Heart right ventricle (tissue), 16 donors: ENCODE data around the gene CUZD1. TPM values are rescaled to one million over a fixed set of nuclear protein-coding genes. Genes with fewer than 3 reads are reported as not detected.

ENCODE experiments used
- ATAC-seq, 8 donors: fragments of 200-7000 bp; cut with Tn5 transposase; one replicate each; pipeline ENCODE4 v1.9.1; 2020; ENCODE audit warnings: mild to moderate bottlenecking in 8 of 8, moderate library complexity in 8 of 8, moderate number of reproducible peaks in 1 of 8
- DNase-seq, 2 donors: peaks; one replicate each; pipeline ENCODE4 v3.0.0-alpha.2; 2020
- H3K27ac ChIP-seq, 10 donors: fragments of 200-600 bp; sonication (generic) in 2 of 10; one replicate each; pipeline versions ENCODE4 v1.5.0 to v1.8.0; 2020 to 2022; ENCODE audit warnings: mild to moderate bottlenecking in 3 of 10
- H3K27me3 ChIP-seq, 7 donors: fragments of 200-600 bp; one replicate each; pipeline ENCODE4 v1.8.0; 2021 to 2022; ENCODE audit warnings: mild to moderate bottlenecking in 2 of 7
- H3K36me3 ChIP-seq, 9 donors: fragments of 200-600 bp; sonication (generic) in 1 of 9; one replicate each; pipeline versions ENCODE4 v1.5.0 to v1.8.0; 2020 to 2022; ENCODE audit warnings: mild to moderate bottlenecking in 2 of 9
- H3K4me1 ChIP-seq, 9 donors: fragments of 200-600 bp; sonication (generic) in 1 of 9; one replicate each; pipeline versions ENCODE4 v1.5.0 to v1.8.0; 2020 to 2022; ENCODE audit warnings: mild to moderate bottlenecking in 4 of 9
- H3K4me3 ChIP-seq, 10 donors: fragments of 200-600 bp; sonication (generic) in 2 of 10; one replicate each; pipeline versions ENCODE4 v1.5.0 to v1.8.0; 2020 to 2022; ENCODE audit warnings: mild to moderate bottlenecking in 7 of 10, moderate library complexity in 2 of 10
- H3K9me3 ChIP-seq, 11 donors: fragments of 200-600 bp in 10 of 11; sonication (generic) in 2 of 11; one replicate each; pipeline versions ENCODE4 v1.5.0 to v1.8.0; 2013 to 2022; ENCODE audit warnings: mild to moderate bottlenecking in 2 of 11, control low read depth in 1 of 11, moderate library complexity in 1 of 11
- WGBS, 2 donors: extraction: QIAGEN DNeasy Blood & Tissue Kit; methylation state at CpG; one replicate each; pipeline ENCODE4 v1.1.7; 2013; ENCODE audit warnings: inconsistent platforms in 1 of 2; 5-methylcytosine and 5-hydroxymethylcytosine counted together
- intact Hi-C, 10 donors: fragments of 100-400 bp; cut with DNase I; formaldehyde crosslinking; loops; one replicate each; pipeline versions ENCODE4 v1.11.1 to v1.14.2; 2022
- polyA plus RNA-seq, 2 donors: library from polyadenylated mRNA; stranded (reverse); fragments of 200-250 nt; gene quantifications; one replicate each; pipeline ENCODE4 v1.2.3, GENCODE V29; 2013
- total RNA-seq, 10 donors: library from RNA; stranded (reverse); fragmentation: NEBNext Ultra II Directional in 3 of 10; extraction: Animal tissue kit (Norgen Biotek cat#: 25700) in 3 of 10; gene quantifications; one replicate each; pipeline versions ENCODE4 v1.2.1 to v1.2.4, GENCODE V29; 2021 to 2023
- TF ChIP-seq, protein P1 (sequence below), 9 donors: fragments of 200-600 bp; sonication (generic) in 2 of 9; IDR thresholded peaks; one replicate each; pipeline versions ENCODE4 v1.5.0 to v1.8.0; 2021 to 2022; ENCODE audit warnings: antibody characterized with exemption in 9 of 9, mild to moderate bottlenecking in 5 of 9, moderate library complexity in 1 of 9
- donor health status: Arrhythmogenic right ventricular cardiomyopathy.
- donor health status: ischemic (EF 13 %, LVEDD 7.1; RV severe dilation, severe dysfunction).
- donor health status: healthy with polysubstance abuse.
- donor health status: DM: no; HTN: yes; CAD: no.
- donor health status: DM: no; HTN: no; CAD: no.
- donor health status: ischemic (EF 25% LVEDD 6.9; RV normal size, moderate dysfunction).
- donor health status: ischemic (EF 25% LVEDD 5.7; RV mildly dilated, moderate dysfunction).
- donor health status: healthy.
- donor health status: DM: yes; HTN: yes; CAD: no.
- donor health status: Ischemic cardiomyopathy.
- donor health status: ischemic (EF 35%, LVEDD 5.7; RV mildly dilated, moderate dysfunction).
- donor health status: nonischemic (EF 11% LVEDD 7.7; RV severe dilation, severe dysfunction).
- donor health status: DM: yes; HTN: yes; CAD: no.
- donor health status: PGD.
- donor health status: ischemic (EF 29% LVEDD 5.4; RV normal size, mild dysfunction).
- donor health status: nonischemic (EF 23%, LVEDD 6.1; RV moderate dilation, normal function).

Gene CUZD1
- total and polyA plus RNA-seq, 12 donors, result 0.13 to 1.1 (median 0.24) TPM

DNA sequence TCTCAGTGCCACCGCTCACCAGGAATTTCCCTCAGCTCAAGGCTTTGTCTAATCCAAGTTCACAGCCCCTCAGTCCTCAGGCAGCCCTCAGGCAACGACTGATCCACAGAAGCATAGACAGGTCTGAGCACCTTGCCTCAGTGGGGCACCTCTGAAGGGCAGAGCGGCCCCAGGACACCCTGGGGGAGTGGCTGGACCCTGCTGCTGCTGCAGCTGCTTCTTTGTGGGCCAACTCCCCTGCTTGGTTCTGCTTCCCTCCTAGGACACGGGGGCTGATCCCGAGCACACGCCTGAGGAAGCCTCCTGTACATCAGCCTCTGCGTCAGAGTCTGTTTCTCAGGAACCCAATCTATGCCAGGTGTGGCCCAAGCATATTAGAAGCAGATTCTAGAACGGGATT is 16.2 kb downstream of the CUZD1 start:
- no peak overlapping the region for H3K27ac ChIP-seq
- peaks cover 0 to 28% (median 6%) of the 10 kb centered on the region in 7 donors for H3K27me3 ChIP-seq
- DNase-seq, result no peak
- ATAC-seq, result no peak
- H3K4me1 ChIP-seq, result no peaks in the 10 kb centered on the region
- no peaks in the 10 kb centered on the region for H3K9me3 ChIP-seq
- H3K36me3 ChIP-seq, result peaks cover 0 to 29% (median 0%) of the 10 kb centered on the region in 9 donors
- no peak overlapping the region for H3K4me3 ChIP-seq
- TF ChIP-seq, protein P1, sequence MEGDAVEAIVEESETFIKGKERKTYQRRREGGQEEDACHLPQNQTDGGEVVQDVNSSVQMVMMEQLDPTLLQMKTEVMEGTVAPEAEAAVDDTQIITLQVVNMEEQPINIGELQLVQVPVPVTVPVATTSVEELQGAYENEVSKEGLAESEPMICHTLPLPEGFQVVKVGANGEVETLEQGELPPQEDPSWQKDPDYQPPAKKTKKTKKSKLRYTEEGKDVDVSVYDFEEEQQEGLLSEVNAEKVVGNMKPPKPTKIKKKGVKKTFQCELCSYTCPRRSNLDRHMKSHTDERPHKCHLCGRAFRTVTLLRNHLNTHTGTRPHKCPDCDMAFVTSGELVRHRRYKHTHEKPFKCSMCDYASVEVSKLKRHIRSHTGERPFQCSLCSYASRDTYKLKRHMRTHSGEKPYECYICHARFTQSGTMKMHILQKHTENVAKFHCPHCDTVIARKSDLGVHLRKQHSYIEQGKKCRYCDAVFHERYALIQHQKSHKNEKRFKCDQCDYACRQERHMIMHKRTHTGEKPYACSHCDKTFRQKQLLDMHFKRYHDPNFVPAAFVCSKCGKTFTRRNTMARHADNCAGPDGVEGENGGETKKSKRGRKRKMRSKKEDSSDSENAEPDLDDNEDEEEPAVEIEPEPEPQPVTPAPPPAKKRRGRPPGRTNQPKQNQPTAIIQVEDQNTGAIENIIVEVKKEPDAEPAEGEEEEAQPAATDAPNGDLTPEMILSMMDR (IDR thresholded peaks at IDR 0.05), result no peak
- 73 to 75% methylated on average over 8 of the region's 8 CpGs for WGBS, 2 donors
- intact Hi-C loops, result no loop called here

DNA sequence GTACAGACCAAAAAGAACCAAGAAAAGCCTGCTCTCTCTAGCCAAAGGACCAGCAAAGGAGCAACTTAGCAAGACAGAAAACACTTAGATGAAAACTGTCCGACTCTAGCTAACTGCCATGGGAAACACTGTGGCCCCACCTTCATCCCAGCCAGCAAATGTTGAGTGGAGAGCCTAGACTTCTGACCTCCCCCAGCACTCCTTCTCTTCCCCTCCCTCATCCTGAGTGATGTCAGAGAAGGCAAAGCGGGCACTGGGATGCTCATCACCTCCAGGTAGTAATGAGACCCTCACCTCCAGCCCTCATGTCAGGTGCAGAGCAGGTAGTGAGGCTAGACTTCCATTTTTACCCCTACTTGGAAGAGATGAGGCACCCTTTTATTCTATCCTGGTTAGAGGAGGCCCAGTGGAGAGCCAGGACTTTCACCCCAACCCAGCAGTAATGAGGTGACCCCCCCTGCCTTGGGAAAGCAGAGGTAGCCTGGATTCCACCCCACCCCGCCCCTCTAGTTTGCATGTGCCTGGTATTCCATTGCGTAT is 16.9 kb downstream of the CUZD1 start:
- no peak overlapping the region for H3K4me3 ChIP-seq
- WGBS, 2 donors, result 78 to 82% methylated on average over 4 of the region's 4 CpGs
- peaks cover 0 to 28% (median 6%) of the 10 kb centered on the region in 7 donors for H3K27me3 ChIP-seq
- H3K4me1 ChIP-seq, result no peaks in the 10 kb centered on the region
- intact Hi-C loops, result no loop called here
- no peak overlapping the region for H3K27ac ChIP-seq
- H3K36me3 ChIP-seq, result peaks cover 0 to 23% (median 0%) of the 10 kb centered on the region in 9 donors
- TF ChIP-seq, protein P1 (IDR thresholded peaks at IDR 0.05), result no peak
- H3K9me3 ChIP-seq, result no peaks in the 10 kb centered on the region
- DNase-seq (no peak), ATAC-seq (no peak)

DNA sequence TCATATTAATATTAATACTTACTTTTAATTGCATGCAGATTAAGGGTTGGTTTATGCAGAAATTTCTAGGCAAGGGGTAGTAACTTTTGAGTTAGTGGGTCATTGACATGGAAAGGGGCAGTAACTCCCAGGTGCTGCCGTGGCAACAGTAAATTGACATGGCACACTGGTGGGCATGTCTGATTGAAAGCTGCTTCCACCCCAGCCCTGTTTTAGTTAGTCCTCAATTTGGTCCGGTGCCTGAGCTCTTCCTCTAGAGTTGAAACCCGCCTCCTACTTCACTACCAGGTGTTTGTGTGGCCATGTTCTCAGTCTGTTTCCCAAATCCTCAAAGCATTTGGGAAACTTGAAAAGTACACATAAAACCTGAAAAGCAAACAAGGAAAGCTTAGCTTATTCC is 18.4 kb downstream of the CUZD1 start:
- H3K27ac ChIP-seq, result no peak overlapping the region
- no peaks in the 10 kb centered on the region for H3K4me1 ChIP-seq
- WGBS, 2 donors, result 89 to 93% methylated on average over 3 of the region's 3 CpGs
- H3K9me3 ChIP-seq, result no peaks in the 10 kb centered on the region
- TF ChIP-seq, protein P1 (IDR thresholded peaks at IDR 0.05), result no peak
- ATAC-seq (no peak), DNase-seq (no peak)
- no peak overlapping the region for H3K4me3 ChIP-seq
- H3K27me3 ChIP-seq, result peaks cover 0 to 32% (median 11%) of the 10 kb centered on the region in 7 donors
- H3K36me3 ChIP-seq, result peaks cover 0 to 11% (median 0%) of the 10 kb centered on the region in 9 donors
- intact Hi-C loops, result no loop called here

DNA sequence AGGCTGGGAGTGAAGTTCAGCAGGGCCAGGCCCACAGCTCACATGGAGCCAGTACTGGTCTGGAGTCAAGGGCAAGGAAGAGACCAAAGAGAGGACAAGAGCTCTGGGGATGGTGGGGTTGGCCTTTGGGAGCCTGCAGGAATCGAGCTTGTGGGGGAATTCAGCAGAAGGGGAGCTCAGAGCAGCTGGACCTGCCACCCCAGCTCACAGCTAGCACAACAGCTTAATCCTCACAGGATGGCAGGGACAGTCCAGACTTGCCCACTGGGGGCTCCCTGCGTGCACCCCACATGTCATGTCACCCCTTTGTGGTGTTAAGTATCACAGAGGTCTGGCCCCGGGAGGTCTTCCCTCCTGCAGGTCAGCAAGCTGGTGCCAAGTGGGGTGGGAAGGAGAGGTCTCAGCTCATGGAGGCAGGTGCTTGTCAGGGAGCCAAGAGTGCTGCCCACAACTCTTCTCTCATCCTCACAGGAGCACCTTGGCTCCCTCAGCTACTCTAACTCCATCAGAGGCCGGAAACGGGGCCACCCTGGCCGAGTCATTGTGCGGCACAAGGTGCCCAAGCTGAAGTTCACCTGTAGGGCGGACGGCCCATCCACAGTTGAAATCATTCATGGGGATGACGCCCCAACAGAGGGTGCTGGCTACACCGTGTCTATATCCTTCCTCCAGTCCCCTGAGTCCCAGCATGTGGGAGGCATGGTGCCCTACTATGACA is 22.5 kb downstream of the CUZD1 start:
- Histone ChIP-seq H3K9me3 (no peaks in the 10 kb centered on the region), H3K27me3 (peaks cover 0 to 60% (median 43%) of the 10 kb centered on the region in 7 donors), H3K36me3 (no peaks in the 10 kb centered on the region), H3K4me3 (no peak overlapping the region), H3K27ac (no peak overlapping the region), H3K4me1 (no peaks in the 10 kb centered on the region)
- TF ChIP-seq, protein P1 (IDR thresholded peaks at IDR 0.05), result no peak
- 80 to 83% methylated on average over 11 of the region's 11 CpGs for WGBS, 2 donors
- intact Hi-C loops, result no loop called here
- no peak for ATAC-seq
- no peak for DNase-seq
